Measurements from ENCODE around the gene RUNX2.

RUNX2 gene

DNA sequence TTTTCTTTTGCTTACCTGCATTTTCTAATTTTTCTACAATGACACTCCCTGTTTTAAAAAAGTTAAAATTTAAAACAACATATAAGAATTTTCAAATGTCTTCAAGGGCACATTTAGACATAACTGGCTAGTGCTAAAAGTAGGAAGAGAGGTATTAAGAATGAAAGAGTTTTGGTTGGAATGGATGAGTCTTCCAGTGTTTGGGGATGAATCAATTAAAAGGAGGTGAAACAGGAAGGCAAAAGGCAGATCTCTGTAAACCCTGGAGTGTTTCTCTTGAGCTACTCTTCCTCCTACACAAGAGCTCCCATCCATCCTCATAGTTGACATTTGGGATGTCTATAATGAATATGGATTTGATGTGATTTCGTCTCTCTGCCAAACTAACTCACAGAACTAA, 288.1 kb downstream of the RUNX2 start:
- TF ChIP-seq, protein P1, sequence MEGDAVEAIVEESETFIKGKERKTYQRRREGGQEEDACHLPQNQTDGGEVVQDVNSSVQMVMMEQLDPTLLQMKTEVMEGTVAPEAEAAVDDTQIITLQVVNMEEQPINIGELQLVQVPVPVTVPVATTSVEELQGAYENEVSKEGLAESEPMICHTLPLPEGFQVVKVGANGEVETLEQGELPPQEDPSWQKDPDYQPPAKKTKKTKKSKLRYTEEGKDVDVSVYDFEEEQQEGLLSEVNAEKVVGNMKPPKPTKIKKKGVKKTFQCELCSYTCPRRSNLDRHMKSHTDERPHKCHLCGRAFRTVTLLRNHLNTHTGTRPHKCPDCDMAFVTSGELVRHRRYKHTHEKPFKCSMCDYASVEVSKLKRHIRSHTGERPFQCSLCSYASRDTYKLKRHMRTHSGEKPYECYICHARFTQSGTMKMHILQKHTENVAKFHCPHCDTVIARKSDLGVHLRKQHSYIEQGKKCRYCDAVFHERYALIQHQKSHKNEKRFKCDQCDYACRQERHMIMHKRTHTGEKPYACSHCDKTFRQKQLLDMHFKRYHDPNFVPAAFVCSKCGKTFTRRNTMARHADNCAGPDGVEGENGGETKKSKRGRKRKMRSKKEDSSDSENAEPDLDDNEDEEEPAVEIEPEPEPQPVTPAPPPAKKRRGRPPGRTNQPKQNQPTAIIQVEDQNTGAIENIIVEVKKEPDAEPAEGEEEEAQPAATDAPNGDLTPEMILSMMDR (IDR thresholded peaks at IDR 0.05; ENCODE audit: insufficient read depth, low read length, poor library complexity, severe bottlenecking) = no peak
- no peak overlapping the region for H3K4me3 ChIP-seq (replicated peaks; ENCODE audit: low read depth, low read length)
- no peak for DNase-seq (ENCODE audit: extremely low read depth, insufficient read length)
- H3K27me3 ChIP-seq (replicated peaks; ENCODE audit: control insufficient read depth, insufficient read depth, low read length) = peaks cover 1% of the 10 kb centered on the region; the same call in 1 of the 2 replicates
- no peaks in the 10 kb centered on the region for H3K36me3 ChIP-seq (ENCODE audit: control insufficient read depth, insufficient read depth, low read length)

DNA sequence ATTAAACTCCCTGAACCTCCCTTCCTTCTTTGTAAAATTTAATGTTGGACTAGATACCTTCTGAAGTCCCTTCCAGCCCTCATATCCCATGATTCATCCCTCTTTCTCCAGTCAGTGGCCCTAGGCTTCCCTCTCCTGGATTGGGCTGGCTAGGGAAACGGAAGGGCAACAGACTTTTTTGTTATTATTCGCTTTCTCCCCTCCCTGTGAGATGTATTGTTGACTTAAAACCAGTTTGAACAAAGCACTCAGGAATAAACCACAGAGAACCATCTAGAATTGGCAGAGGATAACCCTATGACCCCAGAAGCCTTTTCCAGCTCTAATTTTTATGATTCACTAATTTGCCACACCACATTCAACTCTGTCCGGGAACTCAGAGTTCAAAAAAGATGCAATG, 289.3 kb downstream of the RUNX2 start:
- H3K27me3 ChIP-seq (replicated peaks; ENCODE audit: control insufficient read depth, insufficient read depth, low read length) = peaks cover 1% of the 10 kb centered on the region; the same call in 1 of the 2 replicates
- no peak overlapping the region for H3K4me3 ChIP-seq (replicated peaks; ENCODE audit: low read depth, low read length)
- DNase-seq (ENCODE audit: extremely low read depth, insufficient read length) = no peak
- TF ChIP-seq, protein P1 (IDR thresholded peaks at IDR 0.05; ENCODE audit: insufficient read depth, low read length, poor library complexity, severe bottlenecking) = no peak
- no peaks in the 10 kb centered on the region for H3K36me3 ChIP-seq (ENCODE audit: control insufficient read depth, insufficient read depth, low read length)

DNA sequence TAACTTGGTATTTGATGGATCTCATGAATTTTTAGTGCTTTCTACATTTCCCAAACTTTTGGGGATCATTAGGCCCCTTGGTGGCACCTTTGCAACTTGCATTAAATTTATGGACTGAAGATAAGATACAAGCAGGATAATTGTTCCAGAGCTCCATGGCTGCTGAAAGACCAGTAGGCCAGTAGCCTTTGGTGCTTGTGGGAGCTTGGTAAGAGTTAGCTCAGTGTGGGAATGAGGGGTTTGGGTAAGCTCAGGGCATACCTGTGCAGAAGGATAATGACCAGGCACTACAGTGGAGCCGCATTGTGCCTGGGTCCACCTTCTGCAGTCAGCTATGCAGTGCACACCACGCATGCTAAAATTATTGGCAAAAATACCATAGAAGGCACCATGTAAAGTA, 290.1 kb downstream of the RUNX2 start:
- TF ChIP-seq, protein P1 (IDR thresholded peaks at IDR 0.05; ENCODE audit: insufficient read depth, low read length, poor library complexity, severe bottlenecking) = no peak
- H3K27me3 ChIP-seq (replicated peaks; ENCODE audit: control insufficient read depth, insufficient read depth, low read length) = peaks cover 1% of the 10 kb centered on the region; the same call in 1 of the 2 replicates
- no peaks in the 10 kb centered on the region for H3K36me3 ChIP-seq (ENCODE audit: control insufficient read depth, insufficient read depth, low read length)
- no peak for DNase-seq (ENCODE audit: extremely low read depth, insufficient read length)
- no peak overlapping the region for H3K4me3 ChIP-seq (replicated peaks; ENCODE audit: low read depth, low read length)

DNA sequence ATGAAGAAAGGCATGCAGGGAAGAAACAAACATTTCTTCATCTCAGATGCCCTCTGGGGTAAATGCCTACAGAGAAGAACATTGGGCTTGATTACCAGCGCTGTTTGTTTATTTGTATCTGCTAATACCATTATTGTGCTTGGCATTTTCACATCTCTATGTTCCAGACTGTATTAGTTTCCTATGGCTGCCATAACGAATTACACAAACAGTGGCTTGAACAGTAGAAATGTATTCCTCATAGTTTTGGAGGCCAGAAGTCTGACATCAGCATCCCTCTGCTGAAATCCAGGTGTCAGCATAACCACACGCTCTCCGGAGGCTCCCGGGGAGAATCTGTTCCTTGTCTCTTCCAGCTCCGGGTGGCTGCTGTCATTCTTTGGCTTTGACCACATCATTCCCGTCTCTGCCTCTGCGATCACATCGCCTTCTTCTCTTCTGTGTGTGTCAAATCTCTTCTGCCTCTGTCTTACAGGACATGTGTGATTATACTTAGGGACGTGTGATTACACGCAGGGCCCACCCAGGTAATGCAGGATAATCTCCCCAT, 291.2 kb downstream of the RUNX2 start:
- no peak for DNase-seq (ENCODE audit: extremely low read depth, insufficient read length)
- H3K36me3 ChIP-seq (ENCODE audit: control insufficient read depth, insufficient read depth, low read length) = no peaks in the 10 kb centered on the region
- TF ChIP-seq, protein P1 (IDR thresholded peaks at IDR 0.05; ENCODE audit: insufficient read depth, low read length, poor library complexity, severe bottlenecking) = no peak

DNA sequence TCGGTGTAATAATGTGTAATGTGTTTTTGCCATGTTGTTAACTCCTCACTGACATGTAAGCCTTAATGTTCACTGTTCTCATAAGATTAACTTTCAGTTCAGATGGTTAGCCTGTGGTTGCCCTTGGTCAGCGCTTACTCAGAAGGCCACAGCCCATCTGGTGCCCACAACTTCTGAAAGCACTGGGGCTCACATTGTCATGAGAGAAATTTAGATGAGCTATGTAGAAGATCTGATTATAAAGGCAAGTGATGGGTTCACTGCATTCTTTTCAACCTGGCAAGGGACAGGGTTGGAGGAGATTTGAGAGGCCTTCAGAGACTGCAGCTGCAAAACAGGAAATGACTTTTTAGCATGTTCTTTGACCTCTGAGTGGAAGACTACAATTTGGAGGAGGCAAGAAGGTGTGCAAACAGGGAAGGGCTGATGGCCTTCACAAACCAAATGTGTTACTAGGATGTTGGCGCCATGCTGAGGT, 291.9 kb downstream of the RUNX2 start:
- Histone ChIP-seq H3K27me3 (replicated peaks; ENCODE audit: control insufficient read depth, insufficient read depth, low read length) (no peaks in the 10 kb centered on the region; the same call in 1 of the 2 replicates), H3K4me3 (replicated peaks; ENCODE audit: low read depth, low read length) (no peak overlapping the region), H3K36me3 (ENCODE audit: control insufficient read depth, insufficient read depth, low read length) (no peaks in the 10 kb centered on the region)
- DNase-seq (ENCODE audit: extremely low read depth, insufficient read length) = no peak
- TF ChIP-seq, protein P1 (IDR thresholded peaks at IDR 0.05; ENCODE audit: insufficient read depth, low read length, poor library complexity, severe bottlenecking) = no peak

More for the DNA sequence above, 291.2 kb downstream of the RUNX2 start:
- H3K4me3 ChIP-seq (replicated peaks; ENCODE audit: low read depth, low read length) = no peak overlapping the region
- H3K27me3 ChIP-seq (replicated peaks; ENCODE audit: control insufficient read depth, insufficient read depth, low read length) = peaks cover 1% of the 10 kb centered on the region; the same call in 1 of the 2 replicates
